Measurements from ENCODE around the gene SNAP47.

Gene SNAP47

DNA sequence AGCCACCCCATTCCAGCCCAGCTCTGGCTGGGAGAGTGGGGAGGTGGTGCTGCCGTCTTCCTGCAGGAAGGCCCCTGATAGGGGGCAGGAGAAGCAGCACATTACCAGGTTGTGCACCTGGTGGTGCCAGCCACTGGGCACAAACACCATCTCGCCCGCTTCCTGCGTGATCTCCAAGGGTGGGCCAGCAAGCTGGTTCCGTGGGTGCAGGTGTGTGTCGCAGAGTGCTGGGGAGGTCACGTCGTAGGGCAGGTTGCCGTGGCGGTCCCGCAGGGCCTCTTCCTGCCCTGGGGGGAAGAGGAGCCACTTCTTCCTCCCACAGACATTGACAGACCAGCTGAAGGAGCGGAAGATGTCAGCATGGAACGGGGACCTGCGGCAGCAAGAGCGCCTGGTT, 1.9 kb upstream of the SNAP47 start:
- peaks cover 20% of the 10 kb centered on the region for H3K36me3 ChIP-seq (ENCODE audit: insufficient read depth, low read length)
- no peaks in the 10 kb centered on the region for H3K27me3 ChIP-seq (ENCODE audit: control insufficient read depth, insufficient read depth, low read length)
- H3K4me1 ChIP-seq (ENCODE audit: control insufficient read depth, insufficient read depth, low read length) = peaks cover 21% of the 10 kb centered on the region
- peak overlapping the region; percentile 94 for H3K4me3 ChIP-seq (ENCODE audit: low read length)
- H3K9ac ChIP-seq (ENCODE audit: low read depth, low read length) = no peak overlapping the region
- no peaks in the 10 kb centered on the region for H3K9me3 ChIP-seq (replicated peaks; ENCODE audit: low read length)
- peak overlapping the region; percentile 98 for H3K4me2 ChIP-seq (ENCODE audit: low read length)

DNA sequence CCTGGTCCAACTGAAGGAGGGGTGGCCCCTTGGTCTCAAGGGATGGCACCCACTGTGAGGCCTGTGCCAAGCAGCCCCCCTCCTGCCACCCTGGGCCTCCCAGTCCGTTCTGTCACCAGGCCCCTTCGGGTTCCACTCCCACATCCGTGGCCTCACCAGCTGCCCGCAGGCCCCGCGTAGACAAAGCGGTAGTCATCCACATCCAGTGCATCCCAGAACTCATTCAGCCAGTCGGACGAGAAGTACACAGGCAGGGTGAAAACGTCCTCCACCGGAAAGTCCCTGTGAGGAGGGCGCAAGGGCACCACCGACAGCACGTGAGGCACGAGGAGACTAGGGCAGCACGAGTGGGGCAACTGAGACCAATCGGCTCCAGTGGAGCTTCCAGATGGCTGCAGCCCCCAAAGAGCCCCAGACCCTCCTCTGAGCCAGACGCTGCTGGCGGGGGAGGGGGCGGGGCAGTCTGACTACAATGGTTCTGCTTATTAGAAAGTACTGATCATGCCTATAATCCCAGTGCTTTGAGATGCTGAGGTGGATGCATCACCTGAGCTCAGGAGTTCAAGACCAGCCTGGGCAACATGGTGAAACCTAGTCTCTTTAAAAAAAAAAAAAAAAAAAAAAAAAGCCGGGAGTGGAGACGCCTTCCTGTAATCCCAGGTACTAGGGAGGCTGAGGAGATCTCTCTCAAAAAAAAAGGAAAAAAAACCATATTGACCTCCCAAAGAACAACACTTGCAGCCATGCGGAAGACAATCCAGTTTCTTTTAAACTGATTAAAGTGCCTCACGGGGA, 1.3 kb upstream of the SNAP47 start:
- H3K4me2 ChIP-seq (ENCODE audit: low read length) = peak overlapping the region; percentile 98
- peaks cover 20% of the 10 kb centered on the region for H3K36me3 ChIP-seq (ENCODE audit: insufficient read depth, low read length)
- H3K4me3 ChIP-seq (ENCODE audit: low read length) = peak overlapping the region; percentile 94
- H3K4me1 ChIP-seq (ENCODE audit: control insufficient read depth, insufficient read depth, low read length) = peaks cover 16% of the 10 kb centered on the region
- peak overlapping the region; percentile 93 for H3K9ac ChIP-seq (ENCODE audit: low read depth, low read length)
- H3K27me3 ChIP-seq (ENCODE audit: control insufficient read depth, insufficient read depth, low read length) = no peaks in the 10 kb centered on the region
- H3K9me3 ChIP-seq (replicated peaks; ENCODE audit: low read length) = no peaks in the 10 kb centered on the region

DNA sequence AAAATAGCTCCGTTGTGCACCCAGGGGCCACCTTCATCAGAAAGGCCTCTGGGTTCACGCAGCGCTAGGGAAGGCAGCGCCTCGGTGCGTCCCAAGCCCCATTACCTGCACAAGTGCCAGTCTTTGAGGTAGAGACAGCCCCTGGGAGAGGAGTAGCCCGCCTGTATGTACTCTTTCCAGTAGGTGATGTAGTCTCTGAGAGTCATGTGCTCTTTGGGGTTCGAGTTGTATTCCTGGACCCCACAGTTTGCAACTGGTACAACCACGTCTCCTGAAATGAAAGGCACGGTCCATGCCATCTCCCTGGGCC, 734 bp upstream of the SNAP47 start:
- H3K9ac ChIP-seq (ENCODE audit: low read depth, low read length) = peak overlapping the region; percentile 93
- H3K27me3 ChIP-seq (ENCODE audit: control insufficient read depth, insufficient read depth, low read length) = no peaks in the 10 kb centered on the region
- H3K4me1 ChIP-seq (ENCODE audit: control insufficient read depth, insufficient read depth, low read length) = peaks cover 11% of the 10 kb centered on the region
- H3K9me3 ChIP-seq (replicated peaks; ENCODE audit: low read length) = no peaks in the 10 kb centered on the region
- H3K4me2 ChIP-seq (ENCODE audit: low read length) = peak overlapping the region; percentile 98
- peak overlapping the region; percentile 94 for H3K4me3 ChIP-seq (ENCODE audit: low read length)
- peaks cover 20% of the 10 kb centered on the region for H3K36me3 ChIP-seq (ENCODE audit: insufficient read depth, low read length)

- Histone ChIP-seq H3K9me3 (replicated peaks; ENCODE audit: low read length) (no peaks in the 10 kb centered on the region), H3K4me3 (ENCODE audit: low read length) (peak overlapping the region; percentile 94), H3K4me2 (ENCODE audit: low read length) (peak overlapping the region; percentile 98), H3K36me3 (ENCODE audit: insufficient read depth, low read length) (peaks cover 20% of the 10 kb centered on the region), H3K4me1 (ENCODE audit: control insufficient read depth, insufficient read depth, low read length) (peaks cover 11% of the 10 kb centered on the region), H3K27me3 (ENCODE audit: control insufficient read depth, insufficient read depth, low read length) (no peaks in the 10 kb centered on the region), H3K9ac (ENCODE audit: low read depth, low read length) (peak overlapping the region; percentile 93)
Measured at GRCh38 chr1:227735539-227736285, 477 bp downstream of the SNAP47 start.

DNA sequence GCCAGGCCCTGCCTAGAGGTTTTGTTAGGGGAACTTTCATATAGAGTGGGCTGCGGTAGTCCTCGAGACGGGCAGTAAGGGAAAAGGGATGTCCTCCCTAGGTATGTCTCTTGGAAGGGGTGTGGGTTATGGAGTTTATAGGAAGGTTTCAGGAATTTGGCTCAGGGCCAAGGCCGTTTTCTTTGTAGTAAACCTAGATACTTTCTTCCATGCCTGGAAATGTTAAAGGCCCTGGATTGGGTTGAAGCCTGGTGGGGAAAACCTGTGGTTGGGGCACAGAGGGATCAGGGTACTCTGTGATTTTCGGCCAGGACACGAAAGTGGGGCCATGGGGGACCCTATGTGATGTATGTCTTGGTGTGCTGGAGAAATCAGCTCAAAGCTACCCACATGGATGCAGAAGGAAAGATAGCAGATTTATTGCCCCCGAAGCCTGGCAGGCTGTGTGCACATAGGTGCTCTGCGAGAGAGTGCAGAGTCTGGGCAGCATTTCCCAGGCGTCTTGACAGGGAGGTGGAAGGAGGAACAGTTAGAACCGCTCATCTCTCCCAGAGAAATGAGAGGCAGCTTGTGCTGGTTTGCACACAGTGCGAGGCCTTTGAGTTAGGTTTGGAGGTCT, 1.7 kb downstream of the SNAP47 start:
- Histone ChIP-seq H3K36me3 (ENCODE audit: insufficient read depth, low read length) (peaks cover 12% of the 10 kb centered on the region), H3K4me3 (ENCODE audit: low read length) (no peak overlapping the region), H3K9me3 (replicated peaks; ENCODE audit: low read length) (no peaks in the 10 kb centered on the region), H3K4me1 (ENCODE audit: control insufficient read depth, insufficient read depth, low read length) (peaks cover 11% of the 10 kb centered on the region), H3K9ac (ENCODE audit: low read depth, low read length) (no peak overlapping the region), H3K27me3 (ENCODE audit: control insufficient read depth, insufficient read depth, low read length) (no peaks in the 10 kb centered on the region), H3K4me2 (ENCODE audit: low read length) (no peak overlapping the region)

- Histone ChIP-seq H3K36me3 (ENCODE audit: insufficient read depth, low read length) (no peaks in the 10 kb centered on the region), H3K4me1 (ENCODE audit: control insufficient read depth, insufficient read depth, low read length) (peaks cover 7% of the 10 kb centered on the region), H3K9ac (ENCODE audit: low read depth, low read length) (no peak overlapping the region), H3K4me2 (ENCODE audit: low read length) (no peak overlapping the region), H3K4me3 (ENCODE audit: low read length) (no peak overlapping the region), H3K27me3 (ENCODE audit: control insufficient read depth, insufficient read depth, low read length) (no peaks in the 10 kb centered on the region), H3K9me3 (replicated peaks; ENCODE audit: low read length) (no peaks in the 10 kb centered on the region)
Measured at GRCh38 chr1:227738820-227739219, 3.6 kb downstream of the SNAP47 start.

DNA sequence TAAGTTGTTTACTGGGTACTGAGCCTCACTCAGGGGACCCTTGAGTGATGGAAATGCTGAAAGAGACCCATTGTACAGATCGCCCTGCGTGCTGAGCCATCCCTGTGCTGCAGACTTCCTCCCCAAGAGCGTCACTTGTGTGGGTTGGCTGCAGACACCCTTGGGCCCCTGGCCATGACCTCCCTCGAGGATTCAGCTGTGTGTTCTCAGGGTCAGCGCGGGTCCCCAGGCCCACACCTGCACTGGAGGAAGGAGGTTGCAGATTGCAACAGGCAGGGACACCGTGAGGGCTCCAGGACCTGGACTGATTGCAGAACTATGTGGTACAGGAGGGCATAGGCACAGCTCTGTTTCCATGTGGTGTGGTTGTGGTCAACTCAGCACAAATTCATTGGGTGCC, 4.4 kb downstream of the SNAP47 start:
- Histone ChIP-seq H3K9me3 (replicated peaks; ENCODE audit: low read length) (no peaks in the 10 kb centered on the region), H3K36me3 (ENCODE audit: insufficient read depth, low read length) (no peaks in the 10 kb centered on the region), H3K4me3 (ENCODE audit: low read length) (no peak overlapping the region), H3K4me1 (ENCODE audit: control insufficient read depth, insufficient read depth, low read length) (no peaks in the 10 kb centered on the region), H3K27me3 (ENCODE audit: control insufficient read depth, insufficient read depth, low read length) (no peaks in the 10 kb centered on the region), H3K4me2 (ENCODE audit: low read length) (no peak overlapping the region), H3K9ac (ENCODE audit: low read depth, low read length) (no peak overlapping the region)

- Histone ChIP-seq H3K4me2 (ENCODE audit: low read length) (no peak overlapping the region), H3K4me3 (ENCODE audit: low read length) (no peak overlapping the region), H3K36me3 (ENCODE audit: insufficient read depth, low read length) (no peaks in the 10 kb centered on the region), H3K4me1 (ENCODE audit: control insufficient read depth, insufficient read depth, low read length) (no peaks in the 10 kb centered on the region), H3K27me3 (ENCODE audit: control insufficient read depth, insufficient read depth, low read length) (no peaks in the 10 kb centered on the region), H3K9ac (ENCODE audit: low read depth, low read length) (no peak overlapping the region), H3K9me3 (replicated peaks; ENCODE audit: low read length) (no peaks in the 10 kb centered on the region)
Measured at GRCh38 chr1:227740401-227740960, 5.2 kb downstream of the SNAP47 start.

- H3K4me1 ChIP-seq (ENCODE audit: control insufficient read depth, insufficient read depth, low read length) = no peaks in the 10 kb centered on the region
- H3K36me3 ChIP-seq (ENCODE audit: insufficient read depth, low read length) = no peaks in the 10 kb centered on the region
- H3K4me2 ChIP-seq (ENCODE audit: low read length) = no peak overlapping the region
- H3K27me3 ChIP-seq (ENCODE audit: control insufficient read depth, insufficient read depth, low read length) = no peaks in the 10 kb centered on the region
- H3K4me3 ChIP-seq (ENCODE audit: low read length) = no peak overlapping the region
- H3K9ac ChIP-seq (ENCODE audit: low read depth, low read length) = no peak overlapping the region
- no peaks in the 10 kb centered on the region for H3K9me3 ChIP-seq (replicated peaks; ENCODE audit: low read length)
Measured at GRCh38 chr1:227741166-227741870, 6.1 kb downstream of the SNAP47 start.

DNA sequence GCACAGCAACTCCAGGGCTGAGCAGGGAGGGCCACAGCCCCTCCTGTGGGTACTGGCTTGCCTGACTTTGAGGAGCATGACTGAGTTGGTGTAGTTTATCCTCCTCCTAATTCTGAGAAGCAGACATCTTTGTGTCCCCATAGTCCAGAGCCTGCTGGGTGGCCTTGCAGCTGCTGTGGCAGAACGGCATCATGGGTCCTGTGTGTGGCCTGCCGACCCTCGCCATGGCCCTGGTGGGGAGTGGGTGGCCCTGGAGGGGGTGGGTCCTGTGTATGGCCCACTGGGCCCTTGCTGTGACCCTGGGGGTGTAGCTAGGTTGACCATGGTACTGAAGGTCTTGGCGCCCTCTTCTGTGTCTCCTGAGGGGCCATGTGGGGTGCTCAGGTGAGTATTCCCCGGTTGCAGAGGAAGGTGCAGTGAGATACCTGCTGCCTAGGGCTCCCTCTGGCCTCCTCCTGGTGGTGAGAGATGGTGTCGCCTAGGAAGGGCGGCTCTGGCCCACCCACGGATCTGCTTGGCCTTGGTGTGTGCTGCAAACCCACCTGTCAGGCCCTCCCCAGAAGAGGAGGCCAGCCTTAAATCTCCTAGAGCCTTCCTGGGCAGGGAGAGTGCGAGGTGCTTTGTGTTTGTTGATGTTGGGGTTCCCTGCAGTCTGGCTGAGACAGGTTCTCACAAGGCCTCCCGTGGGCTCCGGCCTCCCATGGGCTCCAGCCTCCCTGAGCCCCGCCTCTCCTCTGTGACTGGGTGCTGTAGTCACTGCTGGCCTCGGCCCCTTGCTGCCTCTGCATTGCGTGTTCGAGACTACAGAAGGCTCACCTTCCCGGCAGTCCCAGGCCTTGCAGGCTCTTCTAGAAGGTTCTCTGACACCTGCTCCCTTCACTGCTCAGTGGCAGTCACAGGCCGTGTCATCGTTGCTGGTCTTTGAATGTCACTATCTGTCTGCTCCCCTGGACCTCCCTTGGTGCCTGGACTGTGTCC, 7.8 kb downstream of the SNAP47 start:
- Histone ChIP-seq H3K36me3 (ENCODE audit: insufficient read depth, low read length) (peaks cover 1% of the 10 kb centered on the region), H3K9ac (ENCODE audit: low read depth, low read length) (no peak overlapping the region), H3K4me1 (ENCODE audit: control insufficient read depth, insufficient read depth, low read length) (no peaks in the 10 kb centered on the region), H3K9me3 (replicated peaks; ENCODE audit: low read length) (no peaks in the 10 kb centered on the region), H3K4me3 (ENCODE audit: low read length) (no peak overlapping the region), H3K27me3 (ENCODE audit: control insufficient read depth, insufficient read depth, low read length) (no peaks in the 10 kb centered on the region), H3K4me2 (ENCODE audit: low read length) (no peak overlapping the region)
